AG10803 (cell line): Measurements from ENCODE around the gene FBXO31.

Source experiments
- DNase-seq: peaks from one replicate; pipeline ENCODE4 v3.0.0; 2010; ENCODE audit warnings: low read depth
- H3K4me3 ChIP-seq: 2 replicates; pipeline ENCODE4 v1.5.1; 2011; ENCODE audit warnings: mild to moderate bottlenecking, low read length, control low read depth
- CTCF ChIP-seq: conservative IDR thresholded peaks from 2 replicates; pipeline ENCODE4 v1.5.1; 2011; ENCODE audit warnings: mild to moderate bottlenecking, low read length, control low read depth, inconsistent platforms

Gene FBXO31

GRCh38 chr16:87411375-87412271 lies 28.0 kb upstream of the FBXO31 start:
- H3K4me3 ChIP-seq = no peak overlapping the region
- TF ChIP-seq CTCF = no peak
- no peak for DNase-seq

GRCh38 chr16:87410968-87411367 lies 27.4 kb upstream of the FBXO31 start:
- no peak for DNase-seq
- H3K4me3 ChIP-seq = no peak overlapping the region
- no peak for TF ChIP-seq CTCF

- no peak for DNase-seq
- no peak for TF ChIP-seq CTCF
- no peak overlapping the region for H3K4me3 ChIP-seq
These were observed 27.0 kb upstream of the FBXO31 start for GRCh38 chr16:87410530-87410929.

GRCh38 chr16:87409781-87410180 lies 26.2 kb upstream of the FBXO31 start:
- no peak overlapping the region for H3K4me3 ChIP-seq
- no peak for TF ChIP-seq CTCF
- no peak for DNase-seq

GRCh38 chr16:87409153-87409552 lies 25.6 kb upstream of the FBXO31 start:
- no peak for TF ChIP-seq CTCF
- no peak for DNase-seq
- H3K4me3 ChIP-seq = no peak overlapping the region

- DNase-seq = no peak
- no peak for TF ChIP-seq CTCF
- H3K4me3 ChIP-seq = no peak overlapping the region
These were observed 24.0 kb upstream of the FBXO31 start for GRCh38 chr16:87407511-87408112.
